NOMO-1 (cell line): Measurements from ENCODE around the gene GGA2.
"Not testable (repeated sequence)": the region's sequence is repeated elsewhere in the genome, so short reads cannot be mapped to it uniquely, and the experiment has no call there.

Experiments used
- DNase-seq, 2 experiments: peaks; one replicate each; lab custom pipeline; 2025; ENCODE audit not compliant: unreplicated experiment in 2 of 2; lab: John Stamatoyannopoulos, UW

The GGA2 gene

DNA sequence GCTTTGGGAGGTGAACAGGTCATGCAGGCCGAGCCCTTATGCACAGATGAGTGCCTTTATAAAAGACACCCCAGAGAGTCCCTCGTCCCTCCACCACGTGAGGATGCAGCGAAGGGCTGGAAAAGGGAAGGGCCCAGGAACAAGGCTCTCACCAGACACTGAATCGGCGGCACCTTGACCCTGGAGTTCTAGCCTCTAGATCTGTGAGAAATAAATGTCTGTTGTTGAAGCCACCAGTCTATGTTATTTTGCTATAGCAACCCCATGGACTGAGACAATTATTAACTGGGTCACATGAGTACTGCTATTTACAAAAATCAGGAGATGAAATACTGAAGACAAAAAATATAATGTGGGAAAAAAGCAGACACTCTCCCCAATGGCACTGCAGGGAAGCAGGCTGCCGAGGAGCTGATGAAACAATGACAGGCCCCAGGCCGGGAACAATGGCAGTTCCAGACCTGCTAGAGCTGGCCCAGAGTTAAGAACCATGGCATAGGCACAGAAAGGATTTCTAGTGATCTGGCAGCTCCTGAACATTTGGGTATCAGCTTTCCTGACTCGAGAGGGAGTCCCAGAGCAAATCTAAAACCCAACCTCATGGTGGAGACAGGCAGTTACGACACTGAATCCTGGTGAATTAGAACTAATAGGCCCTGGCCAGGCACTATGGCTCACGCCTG, 17.8 kb upstream of the GGA2 start:
- DNase-seq, result no peak

DNA sequence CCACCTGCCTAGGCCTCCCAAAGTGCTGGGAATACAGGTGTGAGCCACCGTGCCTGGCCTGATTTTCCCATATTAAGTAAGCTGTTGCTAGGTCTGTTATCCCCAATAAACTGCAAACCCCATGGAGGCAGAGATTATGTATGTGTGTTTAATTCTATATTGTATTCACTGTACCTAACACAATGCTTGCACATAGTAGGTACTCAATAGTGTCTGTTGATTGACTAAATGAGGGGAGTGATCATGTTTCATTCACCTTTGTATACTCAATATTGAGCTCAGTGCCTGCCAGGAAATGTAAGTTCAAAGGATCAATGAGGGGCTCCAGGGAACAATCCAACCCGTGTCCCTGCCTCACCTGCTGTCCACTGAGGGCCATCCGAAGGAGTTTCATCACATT, 14.6 kb upstream of the GGA2 start:
- no peak for DNase-seq

DNA sequence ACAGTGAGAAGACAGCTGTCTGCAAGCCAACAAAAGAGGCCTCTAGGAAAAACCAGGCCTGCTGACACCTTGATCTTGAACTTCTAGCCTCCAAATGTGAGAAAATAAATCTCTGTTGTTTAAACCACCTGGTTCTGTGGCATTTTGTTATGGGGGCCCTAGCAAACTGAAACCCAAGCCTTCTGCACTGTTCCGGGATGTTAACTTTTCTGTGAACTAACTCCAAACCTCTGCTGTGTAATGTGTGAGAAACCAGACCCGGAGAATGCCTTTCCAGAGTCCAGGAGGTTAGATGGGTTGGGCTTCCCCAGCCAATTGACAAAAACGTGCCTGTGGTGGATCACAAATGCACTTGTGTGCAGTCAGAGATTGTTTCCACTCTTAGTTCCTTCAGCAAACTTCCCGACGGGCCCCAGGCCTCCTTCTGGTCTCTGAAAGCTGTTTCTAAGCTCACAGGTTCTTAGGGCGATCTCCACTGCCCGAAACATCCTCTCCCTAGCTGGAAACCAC, 13.6 kb upstream of the GGA2 start:
- DNase-seq, result no peak

DNA sequence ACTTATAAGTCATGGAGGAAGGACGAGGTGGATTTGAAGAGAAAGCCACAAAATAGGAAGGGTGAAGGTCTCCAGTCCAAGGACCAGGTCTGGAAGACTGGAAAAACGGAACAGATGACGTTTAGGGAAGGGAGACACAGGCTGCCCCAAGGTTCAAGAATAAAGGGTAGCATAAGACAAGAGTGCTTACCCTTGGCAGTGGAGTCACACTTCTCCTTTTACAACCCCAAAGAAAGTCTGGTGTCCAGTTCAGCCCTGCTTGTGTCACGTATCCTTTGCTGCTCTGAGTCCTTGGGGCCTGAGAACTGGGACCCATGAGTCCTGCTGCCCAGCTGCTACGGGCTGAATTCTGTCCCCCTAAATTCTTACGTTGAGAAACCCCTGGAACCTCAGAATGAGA, 13.0 kb upstream of the GGA2 start:
- DNase-seq, result no peak

DNA sequence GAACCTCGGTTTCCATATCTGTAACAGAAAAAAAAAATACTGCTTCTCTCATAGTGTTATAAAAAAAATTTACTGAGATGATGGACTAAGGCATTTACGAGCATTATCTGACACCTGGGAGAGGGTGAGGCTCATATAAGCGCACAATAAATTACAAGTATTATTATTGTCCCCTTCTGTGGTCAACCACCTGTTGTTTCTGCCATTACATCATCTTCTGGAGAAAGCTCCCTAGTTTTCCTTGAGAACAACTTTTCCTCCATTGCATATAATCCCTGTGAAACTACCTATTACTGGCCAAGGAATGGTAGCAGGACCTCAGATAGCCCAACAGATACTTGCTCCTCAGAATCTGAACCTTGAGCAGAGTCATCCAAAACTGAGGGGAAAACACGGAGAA, 11.7 kb upstream of the GGA2 start:
- DNase-seq, result no peak

DNA sequence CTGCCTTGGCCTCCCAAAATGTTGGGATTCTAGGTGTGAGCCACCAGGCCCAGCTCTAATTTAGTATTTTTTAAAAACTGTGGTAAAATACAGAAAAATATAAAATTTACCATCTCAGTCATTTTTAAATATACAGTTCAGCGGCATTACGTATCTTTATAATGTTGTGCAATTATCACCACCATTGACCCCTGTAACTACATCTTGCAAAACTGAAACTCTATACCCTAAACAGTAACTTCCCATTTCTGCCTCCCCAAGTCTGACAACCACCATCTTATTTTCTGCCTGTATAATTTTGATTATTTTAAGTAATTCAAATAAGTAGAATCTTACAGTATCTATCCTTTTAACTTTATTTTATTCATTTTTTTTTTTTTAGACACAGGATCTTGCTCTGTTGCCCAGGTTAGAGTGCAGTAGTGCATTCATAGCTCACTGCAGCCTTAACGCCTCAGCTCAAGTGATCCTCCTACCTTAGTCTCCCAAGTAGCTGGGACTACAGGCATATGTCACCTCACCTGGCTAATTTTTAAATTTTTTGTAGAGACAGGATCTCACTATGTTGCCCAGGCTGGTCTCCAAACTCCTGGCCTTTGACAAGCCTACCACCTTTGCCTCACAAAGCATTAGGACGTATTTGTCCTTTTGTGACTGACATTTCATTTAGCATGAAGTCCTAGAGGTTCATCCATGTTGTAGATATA, 10.9 kb upstream of the GGA2 start:
- peak; percentile 74 to 90 for DNase-seq

DNA sequence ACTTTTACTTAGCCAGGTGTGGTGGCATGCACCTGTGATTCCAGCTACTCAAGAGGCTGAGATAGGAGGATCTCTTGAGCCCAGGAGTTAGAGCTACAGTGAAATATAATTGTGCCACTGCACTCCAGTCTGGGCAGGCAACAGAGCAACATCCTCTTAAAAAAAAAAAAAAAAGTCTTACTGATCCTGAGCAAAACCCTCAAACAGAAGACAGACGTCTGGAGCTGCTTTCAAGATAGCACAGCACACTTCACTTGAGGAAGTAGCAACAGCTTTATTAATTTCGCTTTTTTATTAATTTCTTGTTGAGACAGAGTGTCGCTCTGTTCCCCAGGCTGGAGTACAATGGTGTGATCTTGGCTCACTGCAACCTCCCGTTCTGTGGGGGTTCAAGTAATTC, 10.2 kb upstream of the GGA2 start:
- DNase-seq, result peak; percentile 45 to 63

DNA sequence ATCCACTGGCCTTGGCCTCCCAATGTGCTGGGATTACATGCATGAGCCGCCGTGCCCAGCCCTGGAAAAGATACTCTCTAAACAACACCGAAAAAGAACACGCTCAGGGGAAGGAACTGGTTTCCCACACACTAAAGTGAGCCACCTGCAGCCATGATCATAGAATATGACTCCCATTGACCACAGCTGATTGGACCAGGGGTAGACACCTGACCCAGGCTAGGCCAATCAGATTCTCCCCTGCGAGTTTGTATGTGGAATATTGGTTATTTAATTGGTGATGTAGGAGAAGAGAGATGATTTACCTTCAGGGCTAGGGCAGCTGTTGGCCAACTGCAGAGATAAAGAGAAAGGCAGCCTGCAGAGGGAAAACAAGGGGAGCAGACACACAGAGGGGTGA, 9.0 kb upstream of the GGA2 start:
- peak in 1 of 2 experiments; percentile 11 for DNase-seq

DNA sequence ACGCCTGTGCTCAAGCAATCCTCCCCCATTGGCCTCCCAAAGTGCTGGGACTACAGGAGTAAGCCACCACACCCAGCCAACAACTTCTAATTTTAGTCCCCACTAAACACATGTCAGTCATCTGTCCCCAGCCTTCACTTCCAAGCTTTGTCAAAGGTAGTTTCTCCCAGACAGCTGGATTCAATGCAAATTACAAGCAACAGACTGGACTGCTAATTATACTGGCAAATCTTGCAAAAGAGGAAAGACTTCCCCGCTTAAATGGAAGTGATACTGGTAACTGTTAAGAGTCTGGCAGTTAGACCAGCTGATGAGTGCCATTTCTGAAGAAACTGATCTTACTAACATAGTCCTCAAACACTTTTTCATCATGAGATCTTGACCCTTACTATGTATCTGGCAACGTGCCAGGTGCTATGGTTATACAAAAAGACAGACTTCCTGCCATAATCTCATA, 8.2 kb upstream of the GGA2 start:
- DNase-seq, result peak; percentile 84 to 96

DNA sequence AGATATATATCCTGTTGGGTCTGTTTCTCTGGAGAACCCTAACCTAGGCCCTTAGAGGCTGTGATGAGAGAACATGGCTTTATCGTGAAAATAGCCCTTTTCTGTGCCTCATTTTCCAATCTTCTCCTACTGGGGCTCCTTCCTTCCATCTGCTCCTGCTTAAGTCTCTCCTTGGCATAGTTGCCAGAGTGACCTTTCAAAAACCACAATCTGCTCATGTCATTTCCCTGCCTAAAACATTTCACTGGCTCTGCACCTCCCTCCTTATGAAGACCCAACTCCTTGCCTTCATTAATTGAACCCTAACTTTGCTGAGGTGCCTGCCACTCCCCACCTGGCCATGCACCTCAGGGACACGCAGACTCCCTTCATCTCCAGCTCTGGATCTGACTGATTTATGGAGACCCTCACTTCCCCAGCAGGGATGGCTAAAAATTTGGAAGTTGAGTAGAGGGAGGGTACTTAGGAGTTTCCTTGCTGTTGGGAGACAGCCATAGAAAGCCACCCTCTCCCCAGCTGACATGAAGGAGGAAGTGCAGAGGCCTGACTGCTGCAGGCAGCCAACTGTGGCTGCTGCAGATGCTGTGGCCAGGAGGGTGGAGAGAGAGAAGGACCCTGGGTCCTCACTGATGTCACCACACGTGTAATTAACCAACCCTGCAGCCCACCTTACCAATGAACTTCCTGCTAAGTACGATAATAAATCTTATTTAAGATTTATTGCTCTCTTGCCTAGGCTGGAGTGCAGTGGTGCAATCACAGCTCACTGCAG, 6.3 kb upstream of the GGA2 start:
- peak; percentile 53 to 73 for DNase-seq

DNA sequence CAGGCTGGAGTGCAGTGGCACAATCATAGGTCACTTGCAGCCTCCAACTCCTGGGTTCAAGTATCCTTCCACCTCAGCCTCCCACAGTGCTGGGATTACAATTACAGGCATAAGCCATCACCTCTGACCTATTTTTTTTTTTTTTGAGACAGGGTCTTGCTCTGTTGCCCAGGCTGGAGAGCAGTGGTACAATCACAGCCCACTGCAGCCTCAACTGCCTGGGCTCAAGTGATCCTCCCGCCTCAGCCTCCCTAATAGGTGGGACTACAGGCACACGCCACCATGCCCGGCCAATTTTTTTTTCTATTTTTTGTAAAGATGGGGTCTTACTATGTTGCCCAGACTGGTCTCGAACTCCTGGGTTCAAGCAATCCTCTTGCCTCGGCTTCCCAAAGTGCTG, 5.6 kb upstream of the GGA2 start:
- DNase-seq, result no peak

DNA sequence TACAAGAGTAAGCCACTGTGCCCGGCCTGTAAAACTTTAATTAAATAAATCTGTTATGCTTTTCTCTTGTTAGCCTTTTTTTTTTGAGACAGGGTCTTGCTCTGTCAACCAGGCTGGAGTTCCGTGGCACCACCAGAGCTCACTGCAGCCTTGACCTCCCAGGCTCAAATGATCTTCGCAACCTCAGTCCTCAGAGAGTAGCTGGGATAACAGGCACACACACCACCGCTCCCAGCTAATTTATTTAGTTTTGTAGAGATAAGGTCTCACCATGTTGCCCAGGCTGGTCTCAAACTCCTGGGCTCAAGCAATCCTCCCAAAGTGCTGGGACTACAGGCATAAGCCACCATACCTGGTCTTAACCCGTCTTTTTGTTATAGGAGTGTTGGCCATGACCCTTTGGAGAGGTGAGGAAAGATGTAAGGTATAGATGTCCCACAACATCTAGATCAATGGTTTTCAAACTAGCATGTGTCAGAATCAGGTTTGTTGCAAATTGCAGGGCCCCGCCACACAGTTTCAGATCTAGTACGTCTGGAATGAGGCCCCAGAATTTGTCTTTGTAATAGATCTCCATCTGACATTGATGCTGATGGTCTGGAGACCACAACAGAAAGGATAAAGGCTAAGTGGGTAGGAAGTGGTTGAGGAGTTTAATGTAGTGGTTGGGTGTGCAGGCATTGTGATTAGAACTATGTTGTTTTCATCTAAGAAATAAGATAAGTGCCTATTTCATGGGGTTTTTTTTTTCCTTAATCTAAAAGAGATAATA, 4.3 kb upstream of the GGA2 start:
- no peak for DNase-seq

DNA sequence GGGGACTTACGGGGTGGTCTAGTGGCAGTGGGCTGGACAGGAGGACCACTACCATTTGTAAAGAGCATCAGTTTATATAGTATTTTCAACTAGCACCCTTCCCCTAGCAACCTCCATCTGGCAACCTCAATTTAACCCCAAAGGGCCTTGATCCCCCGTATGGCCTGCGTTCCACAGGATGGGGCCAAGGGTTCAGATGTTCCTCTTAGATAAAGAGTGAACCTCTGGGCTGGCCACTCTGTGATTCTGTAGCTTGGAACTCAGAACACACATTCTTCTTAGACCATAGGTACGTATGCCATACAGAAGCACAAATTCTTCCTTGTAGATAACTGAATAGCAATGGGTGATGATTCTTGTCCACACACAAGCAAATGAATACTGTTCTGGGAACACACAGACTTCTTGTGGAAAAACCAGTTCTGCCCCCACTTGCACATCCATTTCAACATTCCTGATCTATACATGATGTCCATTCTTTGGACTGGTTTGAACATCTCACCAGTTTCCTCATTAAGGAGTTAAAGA, 1.9 kb upstream of the GGA2 start:
- no peak for DNase-seq

DNA sequence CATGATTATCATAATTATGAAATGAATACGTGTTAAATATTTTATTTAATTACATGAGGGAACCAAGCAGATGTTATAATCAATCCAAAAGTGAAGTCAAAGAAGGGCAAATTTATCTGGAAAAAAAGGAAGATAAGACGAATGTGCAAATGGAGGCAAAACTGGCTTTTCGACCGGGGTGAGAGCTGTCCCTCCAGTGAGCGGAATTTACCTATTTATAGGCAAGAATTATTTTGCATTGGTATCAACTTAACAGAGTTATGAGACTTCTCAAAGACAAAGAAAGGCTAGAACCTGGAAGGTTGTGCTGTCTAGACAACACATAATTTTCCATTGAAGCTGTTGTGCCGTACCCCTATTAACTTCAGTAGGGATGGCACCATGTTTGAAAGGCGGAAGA, 1.4 kb upstream of the GGA2 start:
- DNase-seq, result no peak

DNA sequence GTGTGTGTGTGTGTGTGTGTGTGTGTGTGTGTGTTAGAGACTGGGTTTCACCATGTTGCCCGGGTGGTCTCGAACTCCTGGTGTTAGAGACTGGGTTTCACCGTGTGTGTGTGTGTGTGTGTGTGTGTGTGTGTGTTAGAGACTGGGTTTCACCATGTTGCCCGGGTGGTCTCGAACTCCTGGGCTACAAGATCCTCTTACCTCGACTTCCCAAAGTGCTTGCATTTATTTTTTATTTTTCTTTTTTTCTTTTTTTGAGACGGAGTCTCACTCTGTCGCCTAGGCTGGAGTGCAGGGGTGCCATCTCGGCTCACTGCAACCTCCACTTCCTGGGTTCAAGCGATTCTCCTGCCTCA, 599 bp upstream of the GGA2 start:
- not testable (repeated sequence) for DNase-seq

DNA sequence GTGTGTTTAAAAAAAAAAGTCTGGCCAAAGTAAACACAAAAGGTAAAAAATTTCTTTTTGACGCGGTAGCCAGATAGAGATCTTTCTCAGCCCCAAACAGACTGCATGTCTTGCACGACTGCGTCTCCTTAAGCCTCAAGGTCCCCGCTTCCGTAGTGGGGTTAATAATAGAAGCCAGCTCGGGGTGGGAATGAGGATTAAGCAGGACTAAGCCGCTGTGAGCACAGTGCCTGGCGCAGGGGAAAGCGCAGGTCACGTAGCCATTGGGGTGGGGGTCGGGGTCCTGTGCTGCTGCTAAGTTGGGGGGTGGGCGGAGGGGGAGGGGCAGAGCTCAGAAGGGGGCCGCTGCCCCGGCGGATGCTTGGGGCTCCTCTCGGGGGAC, 521 bp downstream of the GGA2 start:
- DNase-seq, result peak; percentile 6 to 23

DNA sequence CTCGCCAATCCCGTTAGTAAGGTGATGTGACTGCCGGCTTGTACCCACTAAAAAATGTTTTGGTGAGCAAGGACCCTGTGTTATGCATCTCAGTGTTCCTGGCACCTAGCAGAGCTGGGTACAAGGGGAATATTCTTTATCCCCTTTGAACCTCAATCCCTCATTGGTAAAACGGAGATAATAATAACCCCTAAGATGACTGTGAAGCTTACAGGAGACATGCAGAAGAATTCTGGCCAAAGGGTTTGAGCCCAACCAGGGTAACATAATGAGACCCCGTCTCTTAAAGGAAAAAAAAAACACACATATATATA, 896 bp downstream of the GGA2 start:
- no peak for DNase-seq

DNA sequence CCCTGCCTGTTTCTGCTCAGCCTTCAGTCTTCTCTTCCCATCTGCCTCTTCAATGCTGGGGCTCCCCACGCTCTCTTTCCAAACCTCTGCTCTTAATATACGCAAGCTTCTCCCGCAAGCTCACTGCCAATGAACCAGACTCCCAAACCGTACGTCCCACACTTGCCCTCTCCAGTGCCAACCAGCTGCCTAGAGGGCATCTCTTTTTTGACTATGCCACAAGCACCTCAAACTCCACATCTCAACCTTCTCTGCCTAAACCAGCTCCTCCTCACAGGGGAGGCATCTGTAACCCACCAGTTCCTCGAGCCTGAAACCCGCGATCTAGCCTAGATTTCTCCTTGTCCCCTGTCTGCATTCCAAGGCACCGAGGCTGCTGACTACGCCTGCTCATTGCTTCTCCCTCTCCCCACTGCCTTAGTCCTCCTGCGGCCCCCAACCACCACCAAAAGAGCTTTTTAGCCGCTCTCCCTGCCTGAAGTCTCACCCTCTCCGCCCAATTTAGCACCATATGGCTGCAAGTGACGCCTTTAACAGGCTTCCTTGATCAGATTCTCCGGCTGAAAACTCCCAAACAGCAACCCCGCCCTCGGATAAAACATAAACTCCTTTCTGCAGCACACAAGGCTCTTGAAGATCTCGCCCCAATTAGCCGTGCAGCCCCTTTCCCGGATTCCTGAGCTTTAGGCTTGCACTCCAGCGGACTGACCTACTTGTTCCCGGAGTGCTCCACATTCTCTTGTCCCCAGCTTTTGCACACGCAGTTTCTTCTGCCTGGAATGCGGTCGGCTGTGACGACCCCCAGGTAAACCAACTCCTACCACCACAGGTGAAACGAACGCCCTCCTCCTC, 1.5 kb downstream of the GGA2 start:
- no peak for DNase-seq

DNA sequence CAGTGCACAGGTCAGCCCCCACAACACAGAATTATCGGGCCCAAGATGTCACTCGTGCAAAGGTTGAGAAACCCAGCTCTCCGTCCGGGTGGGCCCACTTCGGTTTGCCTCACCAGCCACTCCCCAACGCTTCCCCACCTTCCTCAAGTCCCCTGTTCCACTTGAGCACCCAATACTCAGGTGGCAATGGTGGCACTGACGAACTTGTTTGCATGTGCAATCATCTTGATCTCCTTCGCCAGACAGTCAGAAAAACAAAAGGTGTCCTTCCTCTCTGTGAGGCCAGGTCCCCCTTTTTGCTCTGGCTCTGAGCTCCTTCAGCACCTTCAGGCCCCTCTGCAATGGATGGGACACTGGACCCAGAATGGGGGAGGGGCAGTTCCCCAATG, 3.7 kb downstream of the GGA2 start:
- no peak for DNase-seq
